COLO829 (cell line): Measurements from ENCODE around the gene PCDHGA10.
A peak's percentile ranks its signal among the peaks of the same experiment; 100 is the strongest.
"Not testable (repeated sequence)": the region's sequence is repeated elsewhere in the genome, so short reads cannot be mapped to it uniquely, and the experiment has no call there.

ENCODE experiments used
- DNase-seq: peaks from one replicate; pipeline ENCODE4 v3.0.0; 2012; ENCODE audit warnings: low spot score

Gene PCDHGA10

DNA sequence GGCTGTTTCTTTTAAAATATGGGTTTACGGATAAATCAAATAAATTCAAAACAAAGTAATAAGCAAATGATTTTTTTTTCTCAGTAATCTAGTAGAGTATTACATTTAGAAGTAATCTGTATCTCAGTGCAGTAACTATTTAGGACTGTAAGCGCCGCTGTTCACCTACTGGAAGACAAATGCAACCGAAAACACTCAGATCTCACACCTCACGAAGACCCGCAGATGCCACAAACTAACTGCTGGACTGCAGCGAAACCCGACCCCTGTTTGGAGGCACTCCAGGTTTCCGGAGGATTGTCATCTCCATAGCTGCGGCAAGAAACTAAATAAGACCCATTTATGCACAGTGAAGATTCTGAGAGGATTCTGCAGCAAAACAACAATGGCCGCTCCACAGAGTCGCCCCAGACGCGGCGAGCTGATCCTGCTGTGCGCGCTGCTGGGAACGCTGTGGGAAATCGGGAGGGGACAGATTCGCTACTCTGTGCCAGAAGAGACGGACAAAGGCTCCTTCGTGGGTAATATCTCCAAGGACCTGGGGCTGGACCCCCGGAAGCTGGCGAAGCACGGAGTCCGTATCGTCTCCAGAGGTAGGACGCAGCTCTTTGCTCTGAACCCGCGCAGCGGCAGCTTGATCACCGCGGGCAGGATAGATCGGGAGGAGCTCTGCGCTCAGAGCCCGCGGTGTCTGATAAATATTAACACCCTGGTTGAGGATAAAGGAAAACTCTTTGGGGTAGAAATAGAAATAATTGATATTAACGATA lies 20.2 kb upstream of the PCDHGA10 start, which contains the start of gene PCDHGA8:
TSS of gene PCDHGA8 (plus strand) at position 205 of the 770 bp plus-strand sequence. CDS start at position 386, 181 bp downstream.
- no peak for DNase-seq

DNA sequence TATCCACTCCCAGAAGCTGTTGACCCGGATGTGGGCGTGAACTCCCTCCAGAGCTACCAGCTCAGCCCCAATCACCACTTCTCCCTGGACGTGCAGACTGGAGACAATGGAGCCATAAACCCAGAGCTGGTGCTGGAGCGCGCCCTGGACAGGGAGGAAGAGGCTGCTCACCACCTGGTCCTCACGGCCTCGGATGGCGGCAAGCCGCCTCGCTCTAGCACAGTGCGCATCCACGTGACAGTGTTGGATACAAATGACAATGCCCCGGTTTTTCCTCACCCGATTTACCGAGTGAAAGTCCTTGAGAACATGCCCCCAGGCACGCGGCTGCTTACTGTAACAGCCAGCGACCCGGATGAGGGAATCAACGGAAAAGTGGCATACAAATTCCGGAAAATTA lies 19.5 kb upstream of the PCDHGA10 start:
- no peak for DNase-seq

DNA sequence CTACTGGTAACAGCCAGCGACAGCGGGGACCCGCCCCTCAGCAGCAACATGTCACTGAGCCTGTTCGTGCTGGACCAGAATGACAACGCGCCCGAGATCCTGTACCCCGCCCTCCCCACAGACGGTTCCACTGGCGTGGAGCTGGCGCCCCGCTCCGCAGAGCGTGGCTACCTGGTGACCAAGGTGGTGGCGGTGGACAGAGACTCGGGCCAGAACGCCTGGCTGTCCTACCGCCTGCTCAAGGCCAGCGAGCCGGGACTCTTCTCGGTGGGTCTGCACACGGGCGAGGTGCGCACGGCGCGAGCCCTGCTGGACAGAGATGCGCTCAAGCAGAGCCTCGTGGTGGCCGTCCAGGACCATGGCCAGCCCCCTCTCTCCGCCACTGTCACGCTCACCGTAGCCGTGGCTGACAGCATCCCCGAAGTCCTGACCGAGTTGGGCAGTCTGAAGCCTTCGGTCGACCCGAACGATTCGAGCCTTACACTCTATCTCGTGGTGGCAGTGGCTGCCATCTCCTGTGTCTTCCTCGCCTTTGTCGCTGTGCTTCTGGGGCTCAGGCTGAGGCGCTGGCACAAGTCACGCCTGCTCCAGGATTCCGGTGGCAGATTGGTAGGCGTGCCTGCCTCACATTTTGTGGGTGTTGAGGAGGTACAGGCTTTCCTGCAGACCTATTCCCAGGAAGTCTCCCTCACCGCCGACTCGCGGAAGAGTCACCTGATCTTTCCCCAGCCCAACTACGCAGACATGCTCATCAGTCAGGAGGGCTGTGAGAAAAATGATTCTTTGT lies 18.2 kb upstream of the PCDHGA10 start:
- not testable (repeated sequence) for DNase-seq

- peak; percentile 23 for DNase-seq
These were observed 14.8 kb upstream of the PCDHGA10 start, which contains the start of gene PCDHGB5 for GRCh38 chr5:141397756-141398551. PCDHGB5 (plus strand) TSS chr5:141397947; CDS start chr5:141398128, 181 bp downstream.

GRCh38 chr5:141398608-141399007 lies 14.2 kb upstream of the PCDHGA10 start:
- DNase-seq = no peak

DNA sequence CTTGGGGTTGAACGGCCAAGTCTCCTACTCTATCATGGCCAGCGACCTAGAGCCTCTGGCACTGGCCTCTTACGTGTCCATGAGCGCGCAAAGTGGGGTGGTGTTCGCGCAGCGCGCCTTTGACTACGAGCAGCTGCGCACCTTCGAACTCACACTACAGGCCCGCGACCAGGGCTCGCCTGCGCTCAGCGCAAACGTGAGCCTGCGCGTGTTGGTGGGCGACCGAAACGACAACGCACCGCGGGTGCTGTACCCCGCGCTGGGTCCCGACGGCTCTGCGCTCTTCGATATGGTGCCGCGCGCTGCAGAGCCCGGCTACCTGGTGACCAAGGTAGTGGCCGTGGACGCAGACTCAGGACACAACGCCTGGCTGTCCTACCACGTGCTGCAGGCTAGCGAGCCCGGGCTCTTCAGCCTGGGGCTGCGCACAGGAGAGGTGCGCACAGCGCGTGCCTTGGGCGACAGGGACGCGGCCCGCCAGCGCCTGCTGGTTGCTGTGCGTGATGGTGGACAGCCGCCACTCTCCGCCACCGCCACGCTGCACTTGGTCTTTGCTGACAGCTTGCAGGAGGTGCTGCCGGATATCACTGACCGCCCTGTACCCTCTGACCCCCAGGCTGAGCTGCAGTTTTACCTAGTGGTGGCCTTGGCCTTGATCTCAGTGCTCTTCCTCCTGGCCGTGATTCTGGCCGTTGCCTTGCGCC lies 13.1 kb upstream of the PCDHGA10 start:
- no peak for DNase-seq

DNA sequence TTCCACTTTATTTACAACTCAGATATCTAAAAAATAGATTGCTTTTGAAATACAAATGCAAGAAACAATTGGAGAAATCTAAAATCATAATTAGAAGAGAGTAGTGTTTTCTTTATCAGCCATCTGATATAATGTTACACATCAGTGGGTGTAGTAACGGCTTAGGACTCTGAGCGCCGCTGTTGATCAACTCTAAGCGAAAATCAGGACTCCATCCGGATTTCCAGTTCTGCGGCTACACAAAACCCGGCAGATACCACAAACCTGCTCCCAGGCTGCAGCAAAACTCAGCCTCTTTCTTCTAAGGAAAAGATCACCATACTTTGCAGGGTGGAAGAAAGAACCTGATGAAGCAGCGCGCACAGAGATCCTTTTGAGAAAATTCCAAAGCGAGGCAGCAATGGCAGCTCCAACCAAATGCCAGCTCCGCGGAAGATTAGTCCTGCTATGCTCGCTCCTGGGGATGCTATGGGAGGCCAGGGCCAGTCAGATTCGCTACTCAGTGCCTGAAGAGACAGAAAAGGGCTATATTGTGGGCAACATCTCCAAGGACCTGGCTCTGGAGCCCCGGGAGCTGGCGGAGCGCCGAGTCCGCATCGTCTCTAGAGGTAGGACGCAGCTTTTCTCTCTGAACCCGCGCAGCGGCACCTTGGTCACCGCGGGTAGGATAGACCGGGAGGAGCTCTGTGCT lies 10.1 kb upstream of the PCDHGA10 start, which contains the start of gene PCDHGA9:
TSS of gene PCDHGA9 (plus strand) at position 226 of the 691 bp plus-strand sequence. CDS start at position 401, 175 bp downstream.
- no peak for DNase-seq

DNA sequence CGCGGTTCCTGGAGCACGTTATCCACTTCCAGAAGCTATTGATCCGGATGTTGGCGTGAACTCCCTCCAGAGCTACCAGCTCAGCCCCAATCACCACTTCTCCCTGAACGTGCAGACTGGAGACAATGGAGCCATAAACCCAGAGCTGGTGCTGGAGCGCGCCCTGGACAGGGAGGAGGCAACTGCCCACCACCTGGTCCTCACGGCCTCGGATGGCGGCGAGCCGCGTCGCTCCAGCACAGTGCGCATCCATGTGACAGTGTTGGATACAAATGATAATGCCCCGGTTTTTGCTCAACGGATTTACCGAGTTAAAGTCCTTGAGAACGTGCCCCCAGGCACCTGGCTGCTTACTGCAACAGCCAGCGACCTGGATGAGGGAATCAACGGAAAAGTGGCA lies 9.4 kb upstream of the PCDHGA10 start:
- no peak for DNase-seq

GRCh38 chr5:141407790-141408505 lies 4.8 kb upstream of the PCDHGA10 start, which contains the start of gene PCDHGB6:
PCDHGB6 (plus strand) TSS chr5:141408021; CDS start chr5:141408203, 182 bp downstream.
- DNase-seq = not testable (repeated sequence)

GRCh38 chr5:141409598-141410306 lies 3.0 kb upstream of the PCDHGA10 start:
- no peak for DNase-seq

DNA sequence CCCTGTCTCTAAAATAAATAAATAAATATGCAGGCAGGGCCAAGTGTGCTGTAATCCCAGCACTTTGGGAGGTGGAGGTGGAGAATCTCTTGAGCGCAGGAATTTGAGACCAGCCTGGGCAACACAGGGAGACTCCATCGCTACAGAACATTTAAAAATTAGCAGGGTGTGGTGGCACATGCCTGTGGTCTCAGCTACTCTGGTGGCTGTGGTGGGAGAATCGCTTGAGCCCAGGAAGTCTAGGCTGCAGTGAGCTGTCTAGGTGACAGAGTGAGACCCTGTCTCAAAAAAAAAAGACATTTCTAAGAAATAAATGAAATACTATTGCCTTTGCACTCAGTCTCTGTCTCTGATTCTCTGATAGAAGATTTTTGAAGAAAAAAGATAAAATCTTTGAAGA lies 1.2 kb upstream of the PCDHGA10 start:
- DNase-seq = no peak

- DNase-seq = no peak
These were observed 818 bp downstream of the PCDHGA10 start for GRCh38 chr5:141413540-141414069.

DNA sequence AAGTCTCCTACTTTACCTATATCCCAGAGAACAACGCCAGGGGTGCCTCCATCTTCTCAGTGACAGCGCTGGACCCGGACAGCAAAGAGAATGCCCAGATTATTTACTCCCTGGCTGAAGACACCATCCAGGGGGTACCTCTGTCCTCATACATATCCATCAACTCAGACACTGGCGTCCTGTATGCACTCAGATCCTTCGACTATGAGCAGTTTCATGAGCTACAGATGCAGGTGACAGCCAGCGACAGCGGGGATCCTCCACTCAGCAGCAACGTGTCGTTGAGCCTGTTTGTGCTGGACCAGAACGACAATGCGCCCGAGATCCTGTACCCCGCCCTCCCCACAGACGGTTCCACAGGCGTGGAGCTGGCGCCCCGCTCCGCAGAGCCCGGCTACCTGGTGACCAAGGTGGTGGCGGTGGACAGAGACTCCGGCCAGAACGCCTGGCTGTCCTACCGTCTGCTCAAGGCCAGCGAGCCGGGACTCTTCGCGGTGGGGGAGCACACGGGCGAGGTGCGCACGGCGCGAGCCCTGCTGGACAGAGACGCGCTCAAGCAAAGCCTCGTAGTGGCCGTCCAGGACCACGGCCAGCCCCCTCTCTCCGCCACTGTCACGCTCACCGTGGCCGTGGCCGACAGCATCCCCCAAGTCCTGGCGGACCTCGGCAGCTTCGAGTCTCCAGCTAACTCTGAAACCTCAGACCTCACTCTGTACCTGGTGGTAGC lies 1.9 kb downstream of the PCDHGA10 start:
- not testable (repeated sequence) for DNase-seq

DNA sequence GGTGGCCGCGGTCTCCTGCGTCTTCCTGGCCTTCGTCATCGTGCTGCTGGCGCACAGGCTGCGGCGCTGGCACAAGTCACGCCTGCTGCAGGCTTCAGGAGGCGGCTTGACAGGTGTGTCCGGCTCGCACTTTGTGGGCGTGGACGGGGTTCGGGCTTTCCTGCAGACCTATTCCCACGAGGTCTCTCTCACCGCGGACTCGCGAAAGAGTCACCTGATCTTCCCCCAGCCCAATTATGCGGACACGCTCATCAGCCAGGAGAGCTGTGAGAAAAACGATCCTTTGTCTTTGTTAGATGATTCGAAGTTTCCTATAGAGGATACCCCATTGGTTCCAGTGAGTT lies 2.5 kb downstream of the PCDHGA10 start:
- DNase-seq = not testable (repeated sequence)

- not testable (repeated sequence) for DNase-seq
These were observed 4.8 kb downstream of the PCDHGA10 start, which contains the start of gene PCDHGB7 for GRCh38 chr5:141417494-141418172. PCDHGB7 (plus strand) TSS chr5:141417677; CDS start chr5:141417860, 183 bp downstream.

DNA sequence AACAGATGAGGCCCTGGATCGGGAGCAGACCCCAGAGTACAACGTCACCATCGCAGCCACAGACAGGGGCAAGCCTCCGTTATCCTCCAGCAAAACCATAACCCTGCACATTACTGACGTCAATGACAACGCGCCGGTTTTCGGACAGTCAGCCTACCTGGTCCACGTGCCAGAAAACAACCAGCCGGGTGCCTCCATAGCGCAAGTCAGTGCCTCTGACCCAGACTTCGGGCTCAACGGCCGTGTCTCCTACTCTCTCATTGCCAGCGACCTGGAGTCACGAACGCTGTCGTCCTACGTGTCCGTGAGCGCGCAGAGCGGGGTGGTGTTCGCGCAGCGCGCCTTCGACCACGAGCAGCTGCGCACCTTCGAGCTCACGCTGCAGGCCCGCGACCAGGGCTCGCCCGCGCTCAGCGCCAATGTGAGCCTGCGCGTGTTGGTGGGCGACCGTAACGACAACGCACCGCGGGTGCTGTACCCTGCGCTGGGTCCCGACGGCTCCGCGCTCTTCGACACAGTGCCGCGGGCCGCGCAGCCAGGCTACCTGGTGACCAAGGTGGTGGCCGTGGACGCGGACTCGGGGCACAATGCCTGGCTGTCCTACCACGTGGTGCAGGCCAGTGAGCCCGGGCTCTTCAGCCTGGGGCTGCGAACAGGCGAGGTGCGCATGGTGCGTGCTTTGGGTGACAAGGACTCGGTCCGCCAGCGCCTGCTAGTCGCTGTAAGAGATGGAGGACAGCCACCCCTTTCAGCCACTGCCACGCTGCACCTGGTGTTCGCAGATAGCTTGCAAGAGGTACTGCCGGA lies 6.5 kb downstream of the PCDHGA10 start:
- DNase-seq = no peak
